NCI-H510A (cell line): ENCODE results near the gene SEC24C.
"Not testable (repeated sequence)": the region's sequence is repeated elsewhere in the genome, so short reads cannot be mapped to it uniquely, and the experiment has no call there.

Experiments
- DNase-seq: peaks from one replicate; lab custom pipeline; 2025; lab: John Stamatoyannopoulos, UW

Gene SEC24C

DNA sequence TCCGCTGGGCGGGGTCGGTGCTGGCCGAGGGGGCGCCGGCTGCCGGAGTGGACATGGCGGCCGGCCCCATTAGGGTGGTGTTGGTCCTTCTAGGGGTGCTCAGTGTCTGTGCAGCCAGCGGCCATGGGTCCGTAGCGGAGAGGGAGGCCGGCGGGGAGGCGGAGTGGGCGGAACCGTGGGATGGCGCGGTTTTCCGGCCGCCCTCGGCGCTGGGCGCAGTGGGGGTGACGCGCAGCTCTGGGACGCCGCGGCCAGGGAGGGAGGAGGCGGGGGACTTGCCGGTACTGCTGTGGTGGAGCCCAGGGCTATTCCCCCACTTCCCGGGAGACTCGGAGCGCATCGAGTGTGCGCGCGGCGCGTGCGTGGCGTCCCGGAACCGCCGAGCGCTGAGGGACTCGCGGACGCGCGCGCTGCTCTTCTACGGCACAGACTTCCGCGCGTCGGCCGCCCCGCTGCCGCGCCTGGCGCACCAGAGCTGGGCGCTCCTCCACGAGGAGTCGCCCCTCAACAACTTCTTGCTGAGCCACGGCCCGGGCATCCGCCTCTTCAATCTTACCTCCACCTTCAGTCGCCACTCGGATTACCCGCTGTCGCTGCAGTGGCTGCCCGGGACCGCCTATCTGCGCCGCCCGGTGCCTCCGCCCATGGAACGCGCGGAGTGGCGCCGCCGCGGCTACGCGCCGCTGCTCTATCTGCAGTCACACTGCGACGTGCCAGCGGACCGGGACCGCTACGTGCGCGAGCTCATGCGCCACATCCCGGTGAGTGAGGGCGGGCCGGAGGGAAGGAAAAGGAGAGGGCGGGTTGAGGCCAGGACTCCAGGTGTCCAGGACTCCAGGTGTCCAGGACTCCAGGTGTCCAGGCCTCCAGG, 28.3 kb downstream of the SEC24C start:
- peak; percentile 53 for DNase-seq

DNA sequence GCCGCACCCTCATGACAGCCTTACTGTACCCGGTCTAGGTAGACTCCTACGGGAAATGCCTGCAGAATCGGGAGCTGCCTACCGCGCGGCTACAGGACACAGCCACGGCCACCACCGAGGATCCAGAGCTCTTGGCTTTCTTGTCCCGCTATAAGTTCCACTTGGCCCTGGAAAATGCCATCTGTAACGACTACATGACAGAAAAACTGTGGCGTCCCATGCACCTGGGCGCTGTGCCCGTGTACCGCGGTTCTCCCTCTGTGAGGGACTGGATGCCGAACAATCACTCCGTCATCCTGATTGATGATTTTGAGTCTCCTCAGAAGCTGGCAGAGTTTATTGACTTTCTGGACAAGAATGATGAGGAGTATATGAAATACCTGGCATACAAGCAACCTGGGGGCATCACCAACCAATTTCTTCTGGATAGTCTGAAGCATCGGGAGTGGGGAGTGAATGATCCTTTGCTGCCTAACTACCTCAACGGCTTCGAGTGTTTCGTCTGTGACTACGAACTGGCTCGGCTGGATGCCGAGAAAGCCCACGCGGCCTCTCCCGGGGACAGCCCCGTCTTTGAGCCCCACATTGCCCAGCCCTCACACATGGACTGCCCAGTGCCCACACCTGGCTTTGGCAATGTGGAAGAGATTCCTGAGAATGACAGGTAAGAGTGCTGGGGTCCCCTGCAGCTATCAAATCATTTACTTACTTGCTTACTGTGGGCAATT, 29.1 kb downstream of the SEC24C start:
- DNase-seq: no peak

DNA sequence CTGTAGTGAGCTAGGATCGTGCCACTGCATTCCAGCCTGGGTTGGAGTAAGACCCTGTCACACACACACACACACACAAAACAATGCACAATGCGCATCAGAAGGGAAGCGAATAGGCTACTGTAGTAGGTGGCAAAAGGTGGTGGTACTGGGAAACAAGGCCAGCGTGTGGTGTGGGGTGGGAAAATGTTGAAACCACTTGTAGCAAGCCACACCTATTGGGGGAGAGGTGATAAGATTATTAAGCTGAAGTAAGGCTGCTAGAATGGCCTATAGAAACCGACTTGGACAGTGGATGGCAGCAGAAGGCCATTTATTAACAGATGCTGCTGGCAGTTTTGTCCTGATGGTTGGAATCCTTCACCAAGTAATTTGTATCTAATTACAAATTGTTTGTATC, 30.5 kb downstream of the SEC24C start:
- no peak for DNase-seq

DNA sequence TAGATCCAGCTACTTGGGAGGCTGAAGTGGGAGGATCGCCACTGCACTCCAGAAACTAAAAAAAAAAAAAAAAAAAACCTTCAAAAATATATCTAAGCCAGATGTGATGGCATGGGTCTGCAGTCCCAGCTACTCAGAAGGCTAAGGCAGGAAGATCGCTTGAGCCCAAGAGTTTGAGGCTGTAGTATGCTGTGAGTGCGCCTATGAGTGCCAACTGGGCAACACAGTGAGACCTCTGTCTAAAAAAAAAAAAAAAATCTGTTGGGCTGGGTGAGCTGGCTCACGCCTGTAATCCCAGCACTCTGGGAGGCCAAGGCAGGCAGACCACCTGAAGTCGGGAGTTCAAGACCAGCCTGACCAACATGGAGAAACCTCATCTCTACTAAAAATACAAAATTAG, 34.8 kb downstream of the SEC24C start:
- DNase-seq: no peak

DNA sequence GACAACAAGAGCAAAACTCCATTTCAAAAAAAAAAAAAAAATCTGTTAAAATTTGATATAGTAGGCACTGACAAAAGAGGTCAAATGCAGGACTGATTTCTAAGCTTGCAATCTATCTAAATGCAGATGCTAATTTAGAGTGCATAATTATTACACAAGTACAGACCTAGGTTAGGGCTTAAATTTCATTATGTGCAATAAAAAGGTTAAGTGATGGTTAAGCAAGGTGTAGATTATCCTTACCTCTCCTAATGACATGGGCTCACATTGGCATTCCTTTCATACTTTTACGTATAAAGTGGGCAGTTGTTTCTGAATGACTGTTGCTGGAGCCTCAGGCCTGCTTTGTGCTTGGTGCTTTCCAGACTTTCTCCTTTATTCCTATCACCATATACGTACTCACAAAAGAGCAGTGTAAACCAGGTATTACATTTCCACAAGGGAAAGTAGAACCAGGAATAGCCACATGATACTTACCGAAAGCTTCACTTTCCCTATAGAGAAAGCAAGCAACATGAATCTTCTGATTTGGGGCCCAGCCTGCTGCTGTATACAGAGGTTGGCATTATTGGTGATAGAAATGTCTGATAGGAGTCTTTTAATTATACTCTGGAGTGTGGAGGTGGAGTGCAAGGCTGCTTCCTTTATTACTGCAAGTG, 35.5 kb downstream of the SEC24C start:
- no peak for DNase-seq

DNA sequence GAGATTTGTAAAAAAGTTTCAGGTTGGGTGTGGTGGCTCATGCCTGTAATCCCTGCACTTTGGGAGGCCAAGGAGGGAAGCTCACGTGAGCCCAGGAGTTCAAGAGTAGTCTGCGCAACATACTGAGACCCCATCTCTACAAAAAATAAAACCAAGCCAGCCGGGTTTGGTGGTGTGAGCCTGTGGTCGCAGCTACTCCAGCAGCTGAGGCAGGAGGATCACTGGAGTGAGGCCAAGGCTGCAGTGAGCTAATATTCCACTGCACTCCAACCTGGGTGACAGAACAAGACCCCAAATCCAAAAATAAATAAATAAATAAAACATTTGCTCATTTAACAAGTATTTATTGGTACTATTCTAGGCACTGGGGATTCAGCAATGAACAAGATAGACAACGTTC, 36.1 kb downstream of the SEC24C start:
- DNase-seq: no peak

DNA sequence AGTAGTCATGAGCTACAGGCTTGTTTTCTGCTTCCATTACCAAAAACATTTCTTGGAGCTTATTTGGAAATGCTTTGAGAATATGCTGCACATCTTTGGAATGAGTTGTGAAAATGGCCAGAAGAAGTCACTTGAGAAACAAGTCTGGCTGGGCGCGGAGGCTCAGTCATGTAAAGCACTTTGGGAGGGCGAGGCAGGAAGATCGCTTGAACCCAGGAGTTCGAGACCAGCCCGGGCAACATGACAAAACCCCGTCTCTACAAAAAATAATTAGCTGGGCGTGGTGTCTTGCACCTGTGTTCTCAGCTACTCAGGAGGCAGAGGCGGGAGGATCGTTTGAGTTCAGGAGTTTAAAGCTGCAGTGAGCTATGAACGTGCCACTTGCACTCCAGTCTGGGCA, 36.8 kb downstream of the SEC24C start:
- no peak for DNase-seq

DNA sequence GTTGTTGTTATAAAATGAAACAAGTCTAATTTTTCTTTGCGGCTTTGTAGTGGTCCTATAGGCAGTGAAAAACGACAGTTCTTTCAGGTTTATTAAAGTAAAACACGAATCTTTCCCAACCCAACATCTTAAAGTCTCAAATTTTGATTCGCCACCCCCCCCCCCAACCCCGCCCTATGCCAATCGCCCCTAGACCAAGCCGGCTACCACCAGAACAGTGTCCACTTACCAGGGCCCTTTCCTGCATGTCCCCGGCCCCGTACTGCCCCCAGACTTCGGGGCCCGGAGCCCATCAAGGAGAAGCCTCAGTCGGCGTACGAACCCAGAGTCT, 37.3 kb downstream of the SEC24C start:
- DNase-seq: no peak

DNA sequence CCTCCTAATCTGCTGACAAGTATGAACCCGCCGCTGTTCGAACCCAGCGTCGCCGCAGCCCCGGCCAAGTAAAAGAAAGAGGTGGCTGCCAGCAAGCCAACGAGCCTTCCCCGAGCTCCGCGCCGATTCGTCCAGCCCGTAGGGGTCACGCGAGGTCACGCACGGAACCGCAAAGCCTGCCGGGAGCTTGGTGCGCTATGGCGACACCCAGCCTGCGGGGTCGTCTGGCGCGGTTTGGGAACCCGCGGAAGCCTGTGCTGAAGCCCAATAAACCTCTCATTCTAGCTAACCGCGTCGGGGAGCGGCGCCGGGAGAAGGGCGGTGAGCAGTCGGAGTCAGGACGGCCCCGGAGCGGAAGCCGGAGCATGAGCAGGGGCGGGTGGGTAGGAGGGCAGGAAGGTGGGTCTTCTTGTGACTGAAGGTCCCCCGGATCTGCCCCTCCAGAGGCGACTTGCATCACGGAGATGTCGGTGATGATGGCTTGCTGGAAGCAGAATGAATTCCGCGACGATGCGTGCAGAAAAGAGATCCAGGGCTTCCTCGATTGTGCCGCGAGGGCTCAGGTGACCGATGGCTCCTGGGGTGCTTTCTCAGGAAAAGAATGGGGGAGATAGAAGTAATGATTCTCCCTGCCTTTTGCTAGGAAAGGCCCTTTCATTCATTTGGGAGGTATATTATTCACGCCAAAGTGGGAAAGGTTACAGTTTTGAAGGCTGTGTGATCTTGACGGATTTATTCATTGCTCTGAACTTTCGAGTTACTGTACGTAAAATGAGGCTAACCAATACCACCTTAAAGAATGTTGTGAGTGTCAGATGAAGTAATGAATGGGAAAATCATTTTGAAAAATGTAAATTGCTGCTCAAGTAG, 37.9 kb downstream of the SEC24C start, which contains the start of gene CHCHD1:
Gene CHCHD1, plus strand, starts transcription at position 170 of the 870 bp plus-strand sequence. Its CDS starts 28 bp downstream, at position 198.
- DNase-seq: peak; percentile 81

DNA sequence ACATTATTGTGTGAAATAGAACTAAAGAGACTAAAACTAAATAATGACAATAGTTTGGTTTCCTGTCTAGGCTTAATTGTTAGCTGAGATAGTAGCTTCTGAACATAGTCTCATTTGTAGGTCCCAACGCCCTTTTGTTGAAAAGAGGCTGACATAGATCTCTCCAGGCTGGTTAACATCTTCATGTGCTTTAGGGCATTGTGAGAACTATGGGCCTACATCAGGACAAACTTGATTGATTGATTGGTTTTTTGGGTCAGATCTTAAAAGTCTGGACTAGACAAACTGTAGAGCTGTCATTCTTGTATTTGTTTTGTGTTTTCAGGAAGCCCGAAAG, 38.5 kb downstream of the SEC24C start:
- DNase-seq: no peak

DNA sequence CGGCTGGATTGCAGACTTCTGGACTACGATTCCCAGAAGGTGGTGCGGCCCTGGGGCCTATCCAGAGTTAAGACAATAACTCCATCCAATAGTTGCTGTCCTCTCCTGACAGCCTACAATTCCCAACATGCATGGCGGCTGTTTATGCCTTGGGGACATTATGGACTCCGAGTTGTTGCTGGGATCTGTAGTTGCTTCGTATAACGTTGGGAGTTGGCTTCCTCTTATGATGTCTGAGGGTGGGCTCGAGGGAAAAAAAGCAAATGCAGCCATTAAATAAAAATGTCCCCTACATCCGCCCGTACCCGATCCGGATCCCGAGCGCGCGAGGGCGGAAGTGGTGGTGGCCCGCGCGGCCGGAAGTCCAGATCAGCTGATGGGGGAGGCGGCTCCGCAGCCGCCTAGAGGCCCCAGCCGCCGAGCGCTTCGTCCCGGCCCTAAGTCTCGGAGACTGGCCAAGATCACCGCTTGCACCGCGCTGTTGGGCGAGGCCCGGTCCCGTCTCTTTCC, 41.1 kb downstream of the SEC24C start, which contains the start of gene ZSWIM8:
Gene ZSWIM8, plus strand, starts transcription at position 396 of the 510 bp plus-strand sequence. CDS start 273 bp downstream, outside the sequence.
- peak; percentile 84 for DNase-seq

DNA sequence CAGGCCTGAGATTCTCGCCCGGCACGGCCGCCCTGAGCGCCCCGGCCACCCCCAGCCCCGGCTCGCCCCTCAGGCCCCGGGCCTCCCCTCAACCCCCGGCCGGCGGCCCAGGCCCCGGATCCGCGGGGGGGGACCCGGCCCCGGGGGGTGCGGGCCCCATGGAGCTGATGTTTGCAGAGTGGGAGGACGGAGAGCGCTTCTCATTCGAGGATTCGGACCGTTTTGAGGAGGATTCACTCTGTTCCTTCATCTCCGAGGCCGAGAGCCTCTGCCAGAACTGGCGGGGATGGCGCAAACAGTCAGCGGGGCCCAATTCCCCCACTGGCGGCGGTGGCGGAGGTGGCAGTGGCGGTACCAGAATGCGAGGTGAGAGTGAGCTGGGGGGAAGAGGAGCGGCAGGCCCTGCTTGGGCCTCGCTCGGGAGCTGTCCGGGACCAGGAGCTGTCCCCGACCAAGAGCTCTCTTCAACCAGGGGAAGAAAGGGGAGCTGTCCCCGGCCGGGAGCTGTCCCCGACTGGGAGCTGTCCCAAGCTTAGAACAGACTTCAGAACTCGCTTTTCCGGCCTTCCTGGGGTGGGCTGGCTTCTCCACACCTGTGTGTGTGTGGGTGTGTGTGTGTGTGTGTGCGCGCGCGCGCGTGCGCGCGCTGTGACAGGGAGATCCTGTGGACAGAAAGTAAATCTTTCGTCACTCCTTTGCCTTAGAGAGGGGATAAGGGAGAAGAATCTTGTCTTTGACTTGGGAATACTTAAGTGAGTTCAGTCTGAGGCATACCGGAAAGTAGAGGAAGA, 41.7 kb downstream of the SEC24C start:
- no peak for DNase-seq

DNA sequence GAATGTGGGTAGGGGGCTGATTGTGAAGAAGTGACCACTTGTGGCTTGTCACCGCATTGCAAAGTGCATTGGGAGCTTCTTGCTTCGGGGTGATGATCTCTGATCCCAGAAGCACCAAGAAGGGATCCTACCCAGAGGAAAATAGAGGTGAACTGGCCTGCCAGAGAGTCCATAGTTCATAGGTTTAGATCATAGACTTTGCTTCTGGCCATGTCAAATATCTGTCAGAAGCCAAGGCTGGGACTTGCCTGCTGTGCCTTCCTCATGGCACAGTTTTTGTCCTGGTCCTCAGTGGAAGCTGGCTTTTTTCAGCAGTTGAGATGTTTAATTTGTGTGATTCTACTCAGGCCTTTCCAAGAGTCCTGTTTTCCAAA, 42.3 kb downstream of the SEC24C start:
- no peak for DNase-seq

DNA sequence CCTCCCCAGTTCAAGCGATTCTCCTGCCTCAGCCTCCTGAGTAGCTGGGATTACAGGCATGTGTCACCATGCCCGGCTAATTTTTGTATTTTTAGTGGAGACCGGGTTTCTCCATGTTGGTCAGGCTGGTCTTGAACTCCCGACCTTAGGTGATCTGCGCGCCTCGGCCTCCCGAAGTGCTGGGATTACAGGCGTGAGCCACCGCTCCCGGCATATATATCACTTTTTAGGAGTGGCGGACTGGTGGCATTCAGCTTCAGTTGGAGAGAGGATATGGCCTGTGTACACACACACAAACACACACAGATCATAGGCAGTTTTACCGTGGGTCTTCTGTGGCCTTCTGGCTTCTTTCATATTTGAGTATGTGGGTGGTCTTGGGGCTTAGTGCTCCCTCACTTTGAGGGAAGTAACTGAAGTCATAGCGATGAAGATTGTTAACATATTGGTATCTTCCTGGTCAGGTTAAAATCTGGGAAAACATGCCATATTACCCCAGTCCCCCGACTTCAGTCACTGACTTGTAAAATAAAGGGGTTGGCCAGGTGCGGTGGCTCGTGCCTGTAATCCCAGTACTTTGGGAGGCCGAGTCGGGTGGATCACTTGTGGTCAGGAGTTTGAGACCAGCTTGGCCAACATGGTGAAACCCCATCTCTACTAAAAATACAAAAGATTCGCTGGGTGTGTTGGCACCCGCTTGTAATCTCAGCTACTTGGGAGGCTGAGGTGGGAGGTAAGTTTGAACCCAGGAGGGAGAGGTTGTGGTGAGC, 43.0 kb downstream of the SEC24C start:
- not testable (repeated sequence) for DNase-seq

DNA sequence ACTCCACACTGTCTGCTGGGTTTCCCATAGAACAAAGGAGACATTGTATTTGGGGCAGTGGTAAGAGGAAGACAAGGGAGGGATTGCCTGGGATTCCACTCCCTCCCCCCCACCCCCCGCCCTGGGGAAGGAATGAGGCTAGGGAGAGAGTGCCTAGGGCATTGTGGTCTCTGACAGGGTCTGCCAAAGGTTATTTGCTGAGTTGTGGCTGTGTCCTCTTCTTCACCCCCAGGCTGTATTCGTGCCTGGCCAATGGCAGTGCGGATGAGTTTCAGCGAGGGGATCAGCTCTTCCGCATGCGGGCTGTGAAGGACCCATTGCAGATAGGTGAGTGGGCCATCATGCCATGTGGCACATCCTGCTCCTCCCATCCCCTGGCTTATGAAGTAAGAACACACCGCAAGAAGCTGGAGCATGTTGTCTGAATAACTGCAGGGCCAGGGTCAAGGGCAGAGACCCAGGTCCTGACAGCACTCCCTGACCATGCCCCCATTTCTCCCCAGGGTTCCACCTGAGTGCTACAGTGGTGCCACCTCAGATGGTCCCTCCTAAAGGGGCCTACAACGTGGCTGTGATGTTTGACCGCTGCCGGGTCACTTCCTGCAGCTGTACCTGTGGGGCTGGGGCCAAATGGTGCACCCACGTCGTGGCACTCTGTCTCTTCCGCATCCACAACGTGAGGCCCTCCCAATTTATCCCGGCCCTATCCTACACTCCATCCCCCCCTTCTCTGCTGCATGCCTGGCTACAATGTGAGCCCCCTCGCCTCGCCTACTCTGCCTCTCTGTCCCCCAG, 44.9 kb downstream of the SEC24C start:
- DNase-seq: no peak

DNA sequence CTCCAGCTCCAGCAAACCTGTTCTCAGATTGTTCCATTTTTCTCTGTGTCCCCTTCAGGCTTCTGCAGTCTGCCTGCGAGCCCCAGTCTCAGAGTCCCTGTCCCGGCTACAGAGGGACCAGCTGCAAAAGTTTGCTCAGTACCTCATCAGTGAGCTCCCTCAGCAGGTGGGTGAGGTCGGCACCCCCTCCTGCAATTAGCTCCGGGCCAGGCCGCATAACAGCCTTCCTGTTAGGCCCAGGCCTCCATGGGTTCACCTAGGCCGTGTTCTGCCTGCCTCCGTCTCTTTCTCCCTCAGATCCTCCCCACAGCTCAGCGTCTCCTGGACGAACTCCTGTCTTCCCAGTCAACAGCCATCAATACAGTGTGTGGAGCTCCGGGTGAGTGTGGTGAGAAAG, 45.5 kb downstream of the SEC24C start:
- no peak for DNase-seq

DNA sequence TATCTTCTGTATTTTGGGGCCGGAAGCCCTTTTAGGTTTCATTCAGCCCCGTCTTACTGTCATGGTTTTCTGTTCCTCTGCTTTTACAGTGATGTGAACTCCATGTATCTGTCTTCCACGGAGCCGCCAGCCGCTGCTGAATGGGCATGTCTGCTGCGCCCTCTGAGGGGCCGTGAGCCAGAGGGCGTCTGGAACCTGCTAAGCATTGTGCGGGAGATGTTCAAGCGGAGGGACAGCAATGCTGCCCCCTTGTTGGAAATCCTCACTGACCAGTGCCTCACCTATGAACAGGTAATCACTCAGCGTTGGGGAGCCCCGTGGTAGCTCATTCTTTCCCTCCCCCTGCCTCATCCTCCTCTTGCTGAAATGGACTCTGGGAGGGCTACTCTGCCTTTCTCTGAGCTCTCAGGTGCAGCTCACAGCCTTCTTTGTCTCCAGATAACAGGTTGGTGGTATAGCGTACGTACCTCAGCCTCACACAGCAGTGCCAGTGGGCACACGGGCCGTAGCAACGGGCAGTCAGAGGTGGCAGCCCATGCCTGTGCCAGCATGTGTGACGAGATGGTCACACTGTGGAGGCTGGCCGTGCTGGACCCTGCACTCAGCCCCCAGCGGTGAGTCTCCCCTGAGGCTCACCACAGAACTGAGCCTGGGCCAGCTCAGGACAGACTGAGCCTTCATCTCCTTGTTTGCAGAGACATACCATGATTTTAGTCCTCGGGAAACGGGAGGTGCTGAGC, 46.9 kb downstream of the SEC24C start:
- DNase-seq: no peak

DNA sequence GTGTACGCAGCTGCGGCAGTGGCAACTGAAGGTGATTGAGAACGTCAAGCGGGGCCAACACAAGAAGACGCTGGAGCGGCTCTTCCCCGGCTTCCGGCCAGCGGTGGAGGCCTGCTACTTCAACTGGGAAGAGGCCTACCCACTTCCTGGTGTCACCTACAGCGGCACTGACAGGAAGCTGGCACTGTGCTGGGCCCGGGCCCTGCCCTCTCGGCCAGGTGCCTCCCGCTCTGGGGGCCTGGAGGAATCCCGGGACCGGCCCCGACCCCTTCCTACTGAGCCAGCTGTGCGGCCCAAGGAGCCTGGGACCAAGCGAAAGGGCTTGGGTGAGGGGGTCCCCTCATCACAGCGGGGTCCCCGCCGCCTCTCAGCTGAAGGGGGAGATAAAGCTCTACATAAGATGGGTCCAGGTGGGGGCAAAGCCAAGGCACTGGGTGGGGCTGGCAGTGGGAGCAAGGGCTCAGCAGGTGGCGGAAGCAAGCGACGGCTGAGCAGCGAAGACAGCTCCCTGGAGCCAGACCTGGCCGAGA, 47.8 kb downstream of the SEC24C start:
- DNase-seq: no peak
